NK-92 (cell line): ENCODE data around the gene MCMBP.
"Not testable (repeated sequence)": the region's sequence is repeated elsewhere in the genome, so short reads cannot be mapped to it uniquely, and the experiment has no call there.

ENCODE experiments used
- DNase-seq: peaks from one replicate; lab custom pipeline; 2025; ENCODE audit not compliant: unreplicated experiment; lab: John Stamatoyannopoulos, UW

Gene MCMBP

GRCh38 chr10:119872610-119872859 is at the start of gene MCMBP:
MCMBP (minus strand) TSS chr10:119872843; CDS start chr10:119872584, 259 bp downstream.
- DNase-seq = no peak

- no peak for DNase-seq
Measured at GRCh38 chr10:119919826-119920225, 47.2 kb upstream of the MCMBP start.

- DNase-seq = no peak
Measured at GRCh38 chr10:119919271-119919670, 46.6 kb upstream of the MCMBP start.

GRCh38 chr10:119917777-119918176 is 45.1 kb upstream of the MCMBP start:
- no peak for DNase-seq

- DNase-seq = no peak
Measured at GRCh38 chr10:119910689-119911088, 38.0 kb upstream of the MCMBP start.

GRCh38 chr10:119908166-119908565 is 35.5 kb upstream of the MCMBP start:
- no peak for DNase-seq

- DNase-seq = not testable (repeated sequence)
Measured at GRCh38 chr10:119907695-119908094, 35.1 kb upstream of the MCMBP start.

- DNase-seq = no peak
Measured at GRCh38 chr10:119903946-119904666, 31.5 kb upstream of the MCMBP start.

- no peak for DNase-seq
Measured at GRCh38 chr10:119898577-119898976, 25.9 kb upstream of the MCMBP start.

- DNase-seq = no peak
Measured at GRCh38 chr10:119896937-119897770, 24.5 kb upstream of the MCMBP start.

- DNase-seq = no peak
Measured at GRCh38 chr10:119896061-119896655, 23.5 kb upstream of the MCMBP start.

- no peak for DNase-seq
Measured at GRCh38 chr10:119893845-119894427, 21.3 kb upstream of the MCMBP start.

- no peak for DNase-seq
Measured at GRCh38 chr10:119893074-119893473, 20.4 kb upstream of the MCMBP start.

GRCh38 chr10:119892188-119893065 is 19.8 kb upstream of the MCMBP start, which contains the start of gene SEC23IP:
SEC23IP (plus strand) TSS chr10:119892730; CDS start chr10:119892783, 53 bp downstream.
- DNase-seq = peak; percentile 32

GRCh38 chr10:119891849-119892187 is 19.2 kb upstream of the MCMBP start:
- not testable (repeated sequence) for DNase-seq

- DNase-seq = not testable (repeated sequence)
Measured at GRCh38 chr10:119890307-119890706, 17.7 kb upstream of the MCMBP start.

GRCh38 chr10:119889201-119889600 is 16.6 kb upstream of the MCMBP start:
- DNase-seq = not testable (repeated sequence)

GRCh38 chr10:119888715-119889114 is 16.1 kb upstream of the MCMBP start:
- not testable (repeated sequence) for DNase-seq

- not testable (repeated sequence) for DNase-seq
Measured at GRCh38 chr10:119886070-119886469, 13.4 kb upstream of the MCMBP start.

GRCh38 chr10:119883901-119884611 is 11.4 kb upstream of the MCMBP start:
- not testable (repeated sequence) for DNase-seq
